DMS114 treated with DMSO at 0.1 percent for 48 hours (cell line): ENCODE measurements around the gene PANX1.

ENCODE experiments used
- DNase-seq: peaks from one replicate; lab custom pipeline; 2025; ENCODE audit not compliant: unreplicated experiment; lab: John Stamatoyannopoulos, UW

The PANX1 gene

GRCh38 chr11:94128291-94128745 is 323 bp upstream of the PANX1 start:
- no peak for DNase-seq

DNA sequence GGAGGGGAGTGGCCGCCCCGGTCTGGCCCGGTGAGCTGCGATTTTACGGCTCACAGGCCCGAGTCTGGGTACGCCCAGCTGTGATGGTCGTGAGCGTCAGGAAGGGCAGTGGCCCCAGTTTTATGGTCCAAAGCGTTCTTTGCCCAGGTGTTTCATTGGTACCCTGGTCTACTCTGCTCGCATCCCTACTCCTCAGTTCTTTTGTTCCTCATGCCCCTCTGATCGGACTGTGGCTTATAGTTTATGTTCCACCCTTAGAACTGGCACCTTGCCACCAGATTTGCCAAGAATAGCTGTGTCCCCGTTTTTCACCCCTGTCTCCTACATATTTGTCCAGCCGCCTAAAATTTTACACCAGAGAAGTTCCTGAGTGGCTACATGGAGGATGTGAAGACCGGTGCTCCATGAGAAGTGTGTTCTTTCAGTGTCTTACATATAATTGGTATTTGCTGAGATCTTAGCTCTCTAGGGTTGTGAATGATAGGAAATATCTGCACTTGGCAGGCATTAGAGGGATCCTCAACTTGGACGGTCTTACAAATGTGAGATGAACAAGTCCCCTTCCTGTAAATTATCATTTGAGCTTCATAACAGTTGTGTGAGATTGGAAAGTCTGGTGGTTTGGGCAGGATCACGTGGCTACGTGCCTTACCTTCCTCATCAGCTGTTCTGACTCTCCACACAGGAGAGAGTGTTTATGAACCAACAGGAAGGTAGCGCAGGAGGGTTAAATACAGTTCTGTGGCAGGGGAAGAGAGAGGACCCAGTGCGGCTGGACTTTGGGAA is 1.1 kb downstream of the PANX1 start:
- DNase-seq: no peak

DNA sequence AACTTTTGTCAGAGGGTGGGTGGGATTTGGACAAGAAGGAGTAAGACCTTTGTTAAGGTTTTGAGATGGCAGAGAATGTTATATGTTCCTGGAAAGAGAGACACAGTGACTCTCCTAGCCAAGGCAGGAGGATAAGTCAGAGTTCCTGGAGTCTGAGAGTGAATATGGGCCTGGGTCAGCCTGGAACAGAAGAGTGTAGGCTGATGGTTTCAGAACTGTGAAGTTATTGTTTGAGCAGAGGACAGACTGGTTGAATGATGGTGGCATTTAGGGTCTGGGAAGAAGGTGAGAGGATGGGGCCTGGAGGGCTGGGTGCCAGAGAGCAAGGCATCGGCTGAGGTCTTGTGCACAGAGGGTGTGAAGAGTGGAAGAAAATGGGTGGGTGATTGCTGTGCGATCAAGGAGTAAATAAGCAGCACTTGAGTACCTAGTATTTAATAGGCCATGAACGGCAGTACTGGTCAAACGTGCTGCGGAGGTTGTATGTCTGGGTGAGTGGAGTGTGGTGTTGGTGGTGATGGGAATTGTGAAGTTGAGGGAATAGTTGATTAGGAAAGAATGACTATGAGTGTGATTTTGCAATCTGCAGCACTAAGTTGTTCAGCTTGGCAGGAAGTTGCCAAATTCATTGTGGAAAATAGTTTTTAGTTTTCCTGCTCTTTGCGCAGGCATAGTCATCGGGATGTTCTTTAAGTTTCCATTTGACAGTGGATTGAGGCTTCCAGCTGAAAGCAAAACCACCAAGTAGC is 1.8 kb downstream of the PANX1 start:
- DNase-seq: no peak

- DNase-seq: no peak
These were observed 2.5 kb downstream of the PANX1 start for GRCh38 chr11:94131047-94131717.

DNA sequence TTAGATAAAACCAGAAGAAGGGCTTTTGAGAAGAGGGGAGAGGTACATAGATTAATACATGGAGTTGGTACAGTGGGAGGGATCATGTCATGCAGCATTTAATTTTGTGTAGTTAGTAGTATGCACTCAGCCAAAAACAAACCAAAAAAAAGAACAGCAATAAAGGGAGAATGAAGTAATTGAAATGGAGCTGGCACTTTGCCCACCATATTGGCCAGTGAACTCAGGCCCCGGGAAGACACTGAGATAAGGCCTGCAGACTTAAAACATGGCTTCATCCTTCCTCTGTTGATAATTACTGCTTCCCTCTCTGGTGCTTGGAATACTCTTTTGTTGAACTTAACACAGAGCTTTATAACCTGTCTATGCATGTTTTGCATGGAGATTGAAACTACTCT is 3.1 kb downstream of the PANX1 start:
- no peak for DNase-seq

- no peak for DNase-seq
These were observed 3.5 kb downstream of the PANX1 start for GRCh38 chr11:94132152-94132558.

- DNase-seq: no peak
These were observed 4.3 kb downstream of the PANX1 start for GRCh38 chr11:94132823-94133408.

DNA sequence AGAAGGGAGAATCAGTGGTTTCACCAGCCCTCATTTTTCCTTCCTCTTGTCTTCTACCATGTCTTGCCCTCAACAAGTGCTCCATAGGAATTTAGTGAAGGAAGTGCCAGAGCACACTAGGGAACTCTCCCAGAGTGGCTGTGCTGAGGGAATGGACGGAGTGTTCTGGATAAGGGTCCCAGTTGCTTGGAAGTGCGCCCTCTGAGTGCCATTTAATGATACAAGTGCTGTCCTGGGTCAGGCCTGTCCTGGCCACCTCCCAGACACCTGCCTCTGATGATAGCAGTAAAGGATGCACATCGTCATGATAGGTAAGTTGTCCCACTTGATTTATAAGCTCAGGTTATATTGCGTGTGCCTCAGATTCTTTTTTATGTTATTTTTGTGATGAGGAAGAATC is 5.1 kb downstream of the PANX1 start:
- DNase-seq: no peak

DNA sequence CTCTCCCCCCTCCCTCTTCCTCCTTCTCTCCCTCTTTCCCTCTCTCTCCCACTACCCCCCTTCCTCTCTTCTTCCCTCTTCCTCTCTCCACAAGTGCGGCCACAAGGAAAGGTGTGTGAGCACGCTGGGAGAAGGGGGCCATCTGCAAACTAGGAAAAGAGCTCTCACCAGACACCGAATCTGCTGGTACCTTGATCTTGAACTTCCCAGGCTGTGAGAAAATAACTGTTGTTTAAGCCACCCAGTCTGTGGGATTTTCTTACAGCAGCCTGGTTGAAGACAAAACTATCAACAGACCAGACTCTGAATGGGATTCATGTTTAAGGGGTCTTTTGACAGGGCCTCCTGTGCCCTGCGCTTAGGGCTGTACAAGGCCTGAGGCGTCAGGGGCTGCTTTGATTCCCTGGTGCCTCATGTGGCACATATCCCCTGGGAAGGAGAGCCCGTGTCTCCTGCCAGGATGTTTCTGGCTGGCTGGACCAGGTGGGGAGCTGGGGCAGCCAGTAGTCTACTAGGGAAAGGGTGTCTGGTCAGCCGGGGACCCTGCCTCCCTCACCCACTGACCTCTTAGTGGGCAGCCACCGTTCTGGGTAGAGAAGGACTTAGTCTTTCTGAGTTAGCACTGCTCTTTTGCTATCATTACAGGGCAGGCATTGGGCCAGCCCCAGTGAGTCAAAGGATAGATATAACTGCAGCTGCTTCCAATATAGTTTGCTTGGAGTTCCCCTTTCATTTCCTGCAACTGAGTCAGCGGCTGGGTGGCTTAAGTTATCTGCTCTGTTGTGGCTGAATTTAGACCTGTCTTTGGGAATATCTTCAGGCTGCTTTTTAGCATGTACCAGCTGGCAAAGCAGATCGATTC is 6.2 kb downstream of the PANX1 start:
- DNase-seq: no peak

DNA sequence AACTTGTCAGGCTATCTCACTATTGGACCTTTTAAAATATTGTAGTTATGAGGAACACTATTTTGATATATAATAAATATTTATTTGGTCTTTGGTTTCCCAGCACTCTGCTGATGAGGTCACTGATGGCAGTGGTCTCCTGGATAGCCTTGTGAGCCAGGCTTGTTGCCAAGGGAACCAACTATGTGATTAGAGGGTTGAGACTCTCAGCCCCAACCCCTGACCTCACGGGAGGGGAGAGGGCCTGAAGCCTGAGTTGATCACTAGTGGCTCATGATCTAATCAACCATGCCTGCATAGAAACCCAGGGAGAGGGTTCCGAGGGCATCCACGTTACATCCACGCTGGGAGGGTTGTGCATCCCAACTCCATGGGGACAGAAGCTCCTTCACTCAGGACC is 10.8 kb downstream of the PANX1 start:
- no peak for DNase-seq

DNA sequence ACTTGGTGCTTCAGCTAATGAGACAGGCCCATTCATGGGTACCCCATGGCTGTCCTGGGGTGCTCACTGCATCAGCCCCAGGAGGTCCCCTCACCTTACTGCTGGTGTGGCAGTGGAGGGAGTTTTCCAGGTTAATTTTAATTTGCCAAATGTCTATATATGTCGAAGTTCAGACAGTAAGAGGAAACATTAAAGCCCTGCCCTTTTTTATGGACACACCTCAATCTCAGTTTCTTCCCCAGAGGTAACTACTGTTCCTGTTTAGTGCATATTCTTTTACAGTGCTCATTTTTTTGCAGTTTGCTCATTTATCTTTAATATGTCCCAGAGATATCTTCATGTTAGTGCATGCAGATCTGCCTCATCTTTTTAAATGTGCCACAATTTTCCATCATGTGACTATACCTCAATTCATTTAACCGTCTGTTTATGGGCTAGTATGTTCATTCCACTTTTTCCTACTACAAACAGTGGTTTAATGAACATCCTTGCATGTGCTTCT is 11.6 kb downstream of the PANX1 start:
- no peak for DNase-seq

- no peak for DNase-seq
These were observed 13.1 kb downstream of the PANX1 start for GRCh38 chr11:94141511-94142307.

- no peak for DNase-seq
These were observed 14.0 kb downstream of the PANX1 start for GRCh38 chr11:94142308-94143281.

GRCh38 chr11:94144216-94144615 is 15.6 kb downstream of the PANX1 start:
- DNase-seq: no peak

DNA sequence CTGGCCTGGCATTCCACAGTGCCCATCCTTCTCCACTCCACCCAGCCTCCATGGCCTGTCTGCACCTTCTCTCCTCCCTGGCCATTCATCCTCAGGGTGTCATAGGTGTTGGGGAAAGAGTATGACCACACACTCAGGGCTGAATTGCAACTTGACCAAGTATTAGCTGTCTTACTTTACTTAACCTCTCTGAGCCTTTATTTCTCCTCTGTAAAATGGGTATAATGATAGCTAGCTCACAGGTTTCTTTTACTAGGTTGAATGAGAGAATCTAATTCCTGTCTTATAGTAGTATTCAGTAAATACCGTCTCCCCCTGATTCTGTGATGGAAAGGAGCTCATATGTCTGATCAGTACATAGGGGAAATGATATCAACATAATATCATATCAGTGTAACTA is 16.0 kb downstream of the PANX1 start:
- no peak for DNase-seq

DNA sequence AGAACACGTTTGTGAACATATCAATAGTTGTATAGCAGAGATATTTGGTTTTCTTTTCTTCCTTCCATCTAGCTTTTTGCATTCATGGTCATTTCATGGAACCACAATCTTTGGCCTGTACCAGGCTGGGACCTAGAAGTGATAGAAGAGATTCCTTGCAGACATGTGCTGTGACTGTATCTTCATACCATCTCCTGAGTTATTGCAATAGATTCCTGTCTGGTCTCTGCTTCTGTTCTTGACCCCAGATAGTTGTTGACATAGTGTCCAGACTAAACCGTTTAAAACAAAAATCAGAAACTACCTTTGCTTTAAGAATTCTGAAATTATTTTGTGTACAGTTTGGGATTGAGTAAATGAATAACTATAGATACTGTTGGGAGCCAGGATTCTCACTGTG is 16.8 kb downstream of the PANX1 start:
- DNase-seq: no peak

- DNase-seq: no peak
These were observed 17.3 kb downstream of the PANX1 start for GRCh38 chr11:94145916-94146315.

DNA sequence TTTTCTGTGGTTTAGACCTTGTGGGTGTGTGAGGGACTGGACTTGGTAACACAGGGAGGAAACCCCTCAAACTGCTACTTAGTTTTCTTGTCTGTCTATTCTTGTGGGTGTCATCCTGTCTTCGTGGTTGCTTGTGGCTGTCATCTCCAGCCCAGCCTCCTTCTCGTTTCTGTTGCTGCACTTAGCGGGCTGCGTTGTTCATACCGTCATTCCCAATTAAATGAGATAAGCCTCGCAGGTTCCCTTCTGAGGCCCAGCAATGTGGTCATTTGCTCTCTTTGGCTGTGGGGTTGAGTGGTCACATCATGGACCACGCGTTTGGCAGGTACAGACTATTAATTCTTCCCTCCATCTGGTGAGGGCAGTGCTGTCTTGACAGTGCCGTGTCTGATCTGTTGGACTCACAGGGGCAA is 18.8 kb downstream of the PANX1 start:
- DNase-seq: no peak
